ENCODE measurements around the gene NDUFS3.

GRCh38 chr11:47626234-47626633 is 47.4 kb downstream of the NDUFS3 start:
- no peak for TF ChIP-seq CUX1 (IDR thresholded peaks at IDR 0.05; ENCODE audit: insufficient replicate concordance, low read depth, low read length)
- TF ChIP-seq TAF1 (IDR thresholded peaks at IDR 0.05; ENCODE audit: borderline replicate concordance, low read depth, low read length) = no peak
- TF ChIP-seq SMC3 (IDR thresholded peaks at IDR 0.05; ENCODE audit: borderline replicate concordance, low read length) = no peak
- TF ChIP-seq FOS (IDR thresholded peaks at IDR 0.05; ENCODE audit: borderline replicate concordance, extremely low read depth, insufficient read length) = no peak
- no peak for TF ChIP-seq CREM (IDR thresholded peaks at IDR 0.05; ENCODE audit: low read depth)
